ENCODE results near the gene MARCHF3.
"Not testable (repeated sequence)": the region's sequence is repeated elsewhere in the genome, so short reads cannot be mapped to it uniquely, and the experiment has no call there.

MARCHF3 gene

DNA sequence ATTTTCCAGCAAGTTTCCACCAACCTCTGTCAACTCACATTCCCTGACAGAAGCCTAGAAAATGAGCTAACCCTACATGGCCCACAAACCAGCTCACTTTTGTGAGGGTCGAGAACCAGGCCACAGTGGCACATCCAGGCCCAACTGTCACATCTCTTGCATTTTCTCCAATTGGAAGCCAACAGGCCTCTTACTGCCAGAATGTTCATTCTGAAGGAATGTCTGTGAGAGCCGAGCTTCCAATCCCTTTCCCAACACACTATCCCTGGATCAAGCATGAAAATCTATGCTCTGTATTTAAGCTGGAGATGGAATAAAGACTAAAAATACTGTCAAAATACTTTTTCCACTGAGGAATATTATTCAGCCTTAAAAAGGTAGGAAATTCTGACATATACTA, 20.0 kb downstream of the MARCHF3 start:
- Histone ChIP-seq H3K4me1 (no peaks in the 10 kb centered on the region), H3K9ac (no peak overlapping the region), H3K4me3 (ENCODE audit: low read depth, low read length) (no peak overlapping the region), H3K36me3 (ENCODE audit: control insufficient read depth, insufficient read depth, low read length) (no peaks in the 10 kb centered on the region), H3K4me2 (ENCODE audit: low read length) (no peak overlapping the region), H3K9me3 (ENCODE audit: control insufficient read depth, low read length) (no peaks in the 10 kb centered on the region), H3K79me2 (no peaks in the 10 kb centered on the region), H3K27ac (no peak overlapping the region), H2AFZ (no peak overlapping the region), H3K27me3 (ENCODE audit: control insufficient read depth, insufficient read depth, low read length) (no peaks in the 10 kb centered on the region)
- TF ChIP-seq, protein P1, sequence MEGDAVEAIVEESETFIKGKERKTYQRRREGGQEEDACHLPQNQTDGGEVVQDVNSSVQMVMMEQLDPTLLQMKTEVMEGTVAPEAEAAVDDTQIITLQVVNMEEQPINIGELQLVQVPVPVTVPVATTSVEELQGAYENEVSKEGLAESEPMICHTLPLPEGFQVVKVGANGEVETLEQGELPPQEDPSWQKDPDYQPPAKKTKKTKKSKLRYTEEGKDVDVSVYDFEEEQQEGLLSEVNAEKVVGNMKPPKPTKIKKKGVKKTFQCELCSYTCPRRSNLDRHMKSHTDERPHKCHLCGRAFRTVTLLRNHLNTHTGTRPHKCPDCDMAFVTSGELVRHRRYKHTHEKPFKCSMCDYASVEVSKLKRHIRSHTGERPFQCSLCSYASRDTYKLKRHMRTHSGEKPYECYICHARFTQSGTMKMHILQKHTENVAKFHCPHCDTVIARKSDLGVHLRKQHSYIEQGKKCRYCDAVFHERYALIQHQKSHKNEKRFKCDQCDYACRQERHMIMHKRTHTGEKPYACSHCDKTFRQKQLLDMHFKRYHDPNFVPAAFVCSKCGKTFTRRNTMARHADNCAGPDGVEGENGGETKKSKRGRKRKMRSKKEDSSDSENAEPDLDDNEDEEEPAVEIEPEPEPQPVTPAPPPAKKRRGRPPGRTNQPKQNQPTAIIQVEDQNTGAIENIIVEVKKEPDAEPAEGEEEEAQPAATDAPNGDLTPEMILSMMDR (IDR thresholded peaks at IDR 0.05): no peak

GRCh38 chr5:127009784-127010183, 20.6 kb downstream of the MARCHF3 start:
- Histone ChIP-seq H3K36me3 (ENCODE audit: control insufficient read depth, insufficient read depth, low read length) (no peaks in the 10 kb centered on the region), H3K27me3 (ENCODE audit: control insufficient read depth, insufficient read depth, low read length) (no peaks in the 10 kb centered on the region), H3K4me2 (ENCODE audit: low read length) (no peak overlapping the region), H3K9ac (no peak overlapping the region), H2AFZ (no peak overlapping the region), H3K4me1 (no peaks in the 10 kb centered on the region), H3K79me2 (no peaks in the 10 kb centered on the region), H3K9me3 (ENCODE audit: control insufficient read depth, low read length) (no peaks in the 10 kb centered on the region), H3K27ac (no peak overlapping the region), H3K4me3 (ENCODE audit: low read depth, low read length) (no peak overlapping the region)
- TF ChIP-seq, protein P1 (IDR thresholded peaks at IDR 0.05): no peak

GRCh38 chr5:127008300-127008975, 21.9 kb downstream of the MARCHF3 start:
- H3K9me3 ChIP-seq (ENCODE audit: control insufficient read depth, low read length): no peaks in the 10 kb centered on the region
- TF ChIP-seq, protein P1 (IDR thresholded peaks at IDR 0.05): no peak
- H3K27me3 ChIP-seq (ENCODE audit: control insufficient read depth, insufficient read depth, low read length): no peaks in the 10 kb centered on the region
- H3K4me3 ChIP-seq (ENCODE audit: low read depth, low read length): no peak overlapping the region
- no peak overlapping the region for H2AFZ ChIP-seq
- no peak overlapping the region for H3K27ac ChIP-seq
- no peaks in the 10 kb centered on the region for H3K36me3 ChIP-seq (ENCODE audit: control insufficient read depth, insufficient read depth, low read length)
- no peak overlapping the region for H3K9ac ChIP-seq
- no peak overlapping the region for H3K4me2 ChIP-seq (ENCODE audit: low read length)
- H3K79me2 ChIP-seq: no peaks in the 10 kb centered on the region
- no peaks in the 10 kb centered on the region for H3K4me1 ChIP-seq

DNA sequence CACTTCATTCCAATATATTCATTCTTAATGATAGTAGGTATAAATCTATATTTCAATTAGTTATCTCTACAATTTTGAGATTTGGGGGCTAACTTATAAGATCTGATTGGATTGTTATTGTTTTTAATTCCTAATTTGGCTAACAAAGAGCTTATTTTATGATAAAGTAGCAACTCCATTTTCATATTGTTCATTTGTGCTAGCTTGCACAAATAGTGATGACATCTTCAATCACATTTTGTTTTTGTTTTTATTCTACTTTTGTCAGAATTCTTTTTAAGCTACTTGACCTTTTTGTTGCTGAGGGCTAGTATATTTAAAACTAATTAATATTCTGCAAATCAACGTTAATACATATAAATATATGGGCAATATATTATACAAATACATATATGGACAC, 22.8 kb downstream of the MARCHF3 start:
- Histone ChIP-seq H3K4me1 (no peaks in the 10 kb centered on the region), H3K27me3 (ENCODE audit: control insufficient read depth, insufficient read depth, low read length) (no peaks in the 10 kb centered on the region), H3K27ac (no peak overlapping the region), H2AFZ (no peak overlapping the region), H3K79me2 (no peaks in the 10 kb centered on the region), H3K9me3 (ENCODE audit: control insufficient read depth, low read length) (no peaks in the 10 kb centered on the region), H3K4me3 (ENCODE audit: low read depth, low read length) (no peak overlapping the region), H3K9ac (no peak overlapping the region), H3K4me2 (ENCODE audit: low read length) (no peak overlapping the region), H3K36me3 (ENCODE audit: control insufficient read depth, insufficient read depth, low read length) (no peaks in the 10 kb centered on the region)
- TF ChIP-seq, protein P1 (IDR thresholded peaks at IDR 0.05): no peak

DNA sequence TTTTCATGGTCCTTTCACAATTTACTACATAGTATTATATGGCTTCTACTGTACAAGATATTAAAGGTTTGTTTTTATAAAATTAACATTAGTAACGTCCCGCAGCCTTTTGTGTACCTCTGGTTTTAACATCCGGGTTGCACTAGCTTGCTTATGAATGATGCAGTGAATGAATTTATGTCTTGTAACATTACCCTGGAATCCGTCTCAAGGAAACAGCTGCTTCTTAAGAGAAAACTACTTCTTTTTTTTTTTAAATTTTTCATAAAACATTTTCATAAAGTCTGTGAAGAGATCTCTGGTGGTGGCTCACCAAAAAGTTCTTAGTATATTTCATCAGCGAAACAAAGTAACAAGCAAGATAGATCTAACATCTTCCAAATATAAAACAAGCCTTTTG, 23.6 kb downstream of the MARCHF3 start:
- TF ChIP-seq, protein P1 (IDR thresholded peaks at IDR 0.05): no peak
- Histone ChIP-seq H3K4me1 (no peaks in the 10 kb centered on the region), H2AFZ (no peak overlapping the region), H3K4me3 (ENCODE audit: low read depth, low read length) (no peak overlapping the region), H3K9ac (no peak overlapping the region), H3K9me3 (ENCODE audit: control insufficient read depth, low read length) (no peaks in the 10 kb centered on the region), H3K27ac (no peak overlapping the region), H3K4me2 (ENCODE audit: low read length) (no peak overlapping the region), H3K36me3 (ENCODE audit: control insufficient read depth, insufficient read depth, low read length) (no peaks in the 10 kb centered on the region), H3K79me2 (no peaks in the 10 kb centered on the region), H3K27me3 (ENCODE audit: control insufficient read depth, insufficient read depth, low read length) (no peaks in the 10 kb centered on the region)

GRCh38 chr5:127005282-127005681, 25.1 kb downstream of the MARCHF3 start:
- not testable (repeated sequence) for H3K4me3 ChIP-seq (ENCODE audit: low read depth, low read length); H3K27ac ChIP-seq; H3K4me1 ChIP-seq; H3K4me2 ChIP-seq (ENCODE audit: low read length); H3K9me3 ChIP-seq (ENCODE audit: control insufficient read depth, low read length); H3K79me2 ChIP-seq; H3K36me3 ChIP-seq (ENCODE audit: control insufficient read depth, insufficient read depth, low read length); H3K27me3 ChIP-seq (ENCODE audit: control insufficient read depth, insufficient read depth, low read length); H3K9ac ChIP-seq; H2AFZ ChIP-seq
